SH-SY5Y (cell line): ENCODE results near the gene GGT6.

Experiments
- GATA2 ChIP-seq: IDR thresholded peaks from 2 replicates; pipeline ENCODE4 v1.6.1; 2011; ENCODE audit warnings: mild to moderate bottlenecking, low read depth, low read length
- GATA3 ChIP-seq: IDR thresholded peaks from 2 replicates; pipeline ENCODE4 v1.6.1; 2011; ENCODE audit warnings: low read depth, mild to moderate bottlenecking, low read length, moderate library complexity

DNA sequence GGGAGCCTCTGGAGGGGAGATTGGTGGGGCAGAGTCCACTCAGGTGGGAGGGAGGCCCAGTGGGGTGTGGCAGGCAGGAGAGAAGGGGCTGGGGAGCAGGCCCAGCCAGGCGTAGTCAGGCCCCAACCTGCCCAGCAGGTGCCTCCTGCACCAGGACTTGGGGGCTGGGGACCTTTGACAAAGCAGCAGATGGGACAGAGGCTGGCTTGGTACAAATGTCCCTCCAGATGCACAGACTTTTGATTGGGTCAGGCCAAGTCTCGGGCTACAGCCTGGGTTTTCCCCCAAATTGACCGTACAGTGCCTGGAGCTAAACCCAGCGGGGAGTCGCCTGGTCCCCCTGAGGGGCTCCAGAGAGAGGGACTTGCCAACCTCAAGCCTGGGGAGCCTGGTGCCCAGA lies 411 bp downstream of the GGT6 start:
- TF ChIP-seq GATA2 (no peak), GATA3 (no peak)
